RWPE2 (cell line): Measurements from ENCODE around the gene PGA4.
A peak's percentile ranks its signal among the peaks of the same experiment; 100 is the strongest.

Experiments
- ATAC-seq: fragments of 200-7000 bp; cut with Tn5 transposase; 3 replicates; pipeline ENCODE4 v1.9.1; 2021; ENCODE audit warnings: low read depth
- DNase-seq: peaks from one replicate; pipeline ENCODE4 v3.0.0-alpha.2; 2020; ENCODE audit warnings: low spot score
- H3K27ac ChIP-seq: fragments of 450-650 bp; 2 replicates; pipeline ENCODE4 v1.5.1; 2017; ENCODE audit warnings: mild to moderate bottlenecking; ENCODE audit not compliant: poor library complexity, severe bottlenecking
- H3K27me3 ChIP-seq: fragments of 250-450 bp; sonication (Bioruptor Pico); 2 replicates; pipeline ENCODE4 v1.5.1; 2021; ENCODE audit warnings: mild to moderate bottlenecking, moderate library complexity; ENCODE audit not compliant: insufficient read depth, poor library complexity, severe bottlenecking
- H3K36me3 ChIP-seq: fragments of 250-450 bp; sonication (Bioruptor Pico); 2 replicates; pipeline ENCODE4 v1.5.1; 2020; ENCODE audit warnings: low read depth, mild to moderate bottlenecking, moderate library complexity
- H3K4me1 ChIP-seq: fragments of 250-450 bp; sonication (Bioruptor Pico); 2 replicates; pipeline ENCODE4 v1.5.1; 2021; ENCODE audit warnings: mild to moderate bottlenecking, moderate library complexity; ENCODE audit not compliant: insufficient read depth, poor library complexity, severe bottlenecking
- H3K4me3 ChIP-seq: fragments of 250-450 bp; sonication (Bioruptor Pico); 2 replicates; pipeline ENCODE4 v1.5.1; 2021; ENCODE audit warnings: mild to moderate bottlenecking, moderate library complexity; ENCODE audit not compliant: severe bottlenecking
- H3K9me3 ChIP-seq: fragments of 250-450 bp; sonication (Bioruptor Pico); 2 replicates; pipeline ENCODE4 v1.5.1; 2021; ENCODE audit warnings: mild to moderate bottlenecking, moderate library complexity; ENCODE audit not compliant: severe bottlenecking
- CTCF ChIP-seq: fragments of 450-650 bp; IDR thresholded peaks from one replicate; pipeline ENCODE4 v1.5.1; 2017; ENCODE audit warnings: mild to moderate bottlenecking, moderate library complexity; ENCODE audit not compliant: poor library complexity, severe bottlenecking

The PGA4 gene

DNA sequence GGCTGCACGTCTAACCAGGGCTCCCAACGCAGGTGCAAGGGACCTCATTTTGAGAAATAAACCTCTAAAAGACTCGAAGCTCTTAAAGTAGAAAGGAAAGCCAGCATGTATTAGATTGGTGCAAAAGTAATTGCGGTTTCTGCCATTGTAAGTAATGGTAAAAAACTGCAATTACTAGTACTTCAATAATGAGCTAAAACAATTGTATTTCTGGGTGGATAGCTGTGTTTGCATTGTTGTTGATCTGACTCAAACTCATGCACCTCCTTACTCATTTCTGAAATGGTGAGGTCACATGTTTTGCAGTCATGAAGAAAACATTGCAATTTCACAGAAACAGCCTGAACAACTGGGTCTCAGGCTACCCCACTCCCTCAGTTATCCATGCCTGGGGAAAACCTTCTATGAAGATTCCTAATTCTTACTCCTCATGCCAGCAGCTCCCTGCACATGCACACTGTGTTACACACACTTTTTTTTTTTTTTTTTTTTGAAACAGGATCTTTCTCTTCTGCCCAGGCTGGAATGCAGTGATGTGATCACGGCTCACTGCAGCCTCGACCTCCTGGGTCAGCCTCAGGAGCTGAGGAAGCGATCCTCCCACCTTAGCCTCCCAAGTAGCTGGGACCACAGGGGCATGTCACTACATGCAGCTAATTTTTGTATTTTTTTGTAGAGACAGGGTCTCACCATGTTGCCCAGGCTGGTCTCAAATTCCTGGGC lies 48.4 kb downstream of the PGA4 start:
- DNase-seq, result no peak
- no peak overlapping the region for H3K27ac ChIP-seq
- no peak for TF ChIP-seq CTCF
- 0 out of 3 replicates have a peak, but pooled peaks have one; percentile 13 for ATAC-seq
- no peak overlapping the region for H3K4me3 ChIP-seq
- H3K36me3 ChIP-seq, result no peaks in the 10 kb centered on the region
- no peaks in the 10 kb centered on the region for H3K9me3 ChIP-seq
- H3K4me1 ChIP-seq, result no peaks in the 10 kb centered on the region
- no peaks in the 10 kb centered on the region for H3K27me3 ChIP-seq

- no peak for TF ChIP-seq CTCF
- no peaks in the 10 kb centered on the region for H3K4me1 ChIP-seq
- H3K9me3 ChIP-seq, result no peaks in the 10 kb centered on the region
- H3K36me3 ChIP-seq, result no peaks in the 10 kb centered on the region
- no peak overlapping the region for H3K27ac ChIP-seq
- ATAC-seq (no peak), DNase-seq (no peak)
- H3K27me3 ChIP-seq, result no peaks in the 10 kb centered on the region
- H3K4me3 ChIP-seq, result no peak overlapping the region
These were observed 50.6 kb downstream of the PGA4 start for GRCh38 chr11:61272731-61273130.

- no peaks in the 10 kb centered on the region for H3K36me3 ChIP-seq
- no peaks in the 10 kb centered on the region for H3K4me1 ChIP-seq
- no peak overlapping the region for H3K27ac ChIP-seq
- H3K4me3 ChIP-seq, result no peak overlapping the region
- ATAC-seq (peak; percentile 70), DNase-seq (no peak)
- no peaks in the 10 kb centered on the region for H3K9me3 ChIP-seq
- no peak for TF ChIP-seq CTCF
- no peaks in the 10 kb centered on the region for H3K27me3 ChIP-seq
These were observed 51.3 kb downstream of the PGA4 start for GRCh38 chr11:61273178-61274078.

- no peak for ATAC-seq
- no peak for DNase-seq
- no peaks in the 10 kb centered on the region for H3K27me3 ChIP-seq
- H3K4me1 ChIP-seq, result no peaks in the 10 kb centered on the region
- H3K36me3 ChIP-seq, result no peaks in the 10 kb centered on the region
- no peak for TF ChIP-seq CTCF
- no peak overlapping the region for H3K27ac ChIP-seq
- no peaks in the 10 kb centered on the region for H3K9me3 ChIP-seq
- H3K4me3 ChIP-seq, result no peak overlapping the region
These were observed 51.9 kb downstream of the PGA4 start for GRCh38 chr11:61274084-61274483.
